Measurements from ENCODE around the gene CALML4.

DNA sequence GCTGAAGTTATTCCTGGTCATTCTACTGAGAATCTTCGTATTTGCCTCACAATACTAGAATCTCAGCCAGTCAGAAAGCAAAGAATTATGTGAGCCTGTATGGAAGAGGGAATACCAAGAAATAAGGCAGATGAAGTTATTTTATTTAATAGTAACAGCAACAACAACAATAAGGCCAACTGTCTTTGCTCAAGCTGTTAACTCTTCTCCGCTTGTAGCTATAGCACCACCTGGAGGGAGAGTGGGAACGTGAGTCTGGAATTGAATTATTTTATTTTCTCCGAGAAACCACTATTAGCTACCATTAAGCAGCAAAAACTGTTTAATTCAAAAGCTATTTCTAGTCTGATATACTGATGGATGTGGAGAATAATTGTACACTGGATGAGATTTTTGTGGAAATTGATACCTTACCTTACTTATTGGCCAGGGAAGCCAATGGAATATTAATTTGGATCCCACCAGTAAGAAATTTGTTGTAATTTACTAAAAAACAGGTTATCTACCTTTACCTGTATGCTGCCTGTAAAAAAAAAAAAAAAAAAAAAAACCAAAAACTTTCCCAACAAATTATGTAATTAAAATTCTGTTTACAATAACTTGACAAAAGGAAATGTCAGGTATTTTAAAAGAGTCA, 50.1 kb downstream of the CALML4 start:
- TF ChIP-seq, protein P1, sequence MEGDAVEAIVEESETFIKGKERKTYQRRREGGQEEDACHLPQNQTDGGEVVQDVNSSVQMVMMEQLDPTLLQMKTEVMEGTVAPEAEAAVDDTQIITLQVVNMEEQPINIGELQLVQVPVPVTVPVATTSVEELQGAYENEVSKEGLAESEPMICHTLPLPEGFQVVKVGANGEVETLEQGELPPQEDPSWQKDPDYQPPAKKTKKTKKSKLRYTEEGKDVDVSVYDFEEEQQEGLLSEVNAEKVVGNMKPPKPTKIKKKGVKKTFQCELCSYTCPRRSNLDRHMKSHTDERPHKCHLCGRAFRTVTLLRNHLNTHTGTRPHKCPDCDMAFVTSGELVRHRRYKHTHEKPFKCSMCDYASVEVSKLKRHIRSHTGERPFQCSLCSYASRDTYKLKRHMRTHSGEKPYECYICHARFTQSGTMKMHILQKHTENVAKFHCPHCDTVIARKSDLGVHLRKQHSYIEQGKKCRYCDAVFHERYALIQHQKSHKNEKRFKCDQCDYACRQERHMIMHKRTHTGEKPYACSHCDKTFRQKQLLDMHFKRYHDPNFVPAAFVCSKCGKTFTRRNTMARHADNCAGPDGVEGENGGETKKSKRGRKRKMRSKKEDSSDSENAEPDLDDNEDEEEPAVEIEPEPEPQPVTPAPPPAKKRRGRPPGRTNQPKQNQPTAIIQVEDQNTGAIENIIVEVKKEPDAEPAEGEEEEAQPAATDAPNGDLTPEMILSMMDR (IDR thresholded peaks at IDR 0.05; ENCODE audit: low read depth, low read length, missing input control) = peak; percentile 83
- TF ChIP-seq, protein P2, sequence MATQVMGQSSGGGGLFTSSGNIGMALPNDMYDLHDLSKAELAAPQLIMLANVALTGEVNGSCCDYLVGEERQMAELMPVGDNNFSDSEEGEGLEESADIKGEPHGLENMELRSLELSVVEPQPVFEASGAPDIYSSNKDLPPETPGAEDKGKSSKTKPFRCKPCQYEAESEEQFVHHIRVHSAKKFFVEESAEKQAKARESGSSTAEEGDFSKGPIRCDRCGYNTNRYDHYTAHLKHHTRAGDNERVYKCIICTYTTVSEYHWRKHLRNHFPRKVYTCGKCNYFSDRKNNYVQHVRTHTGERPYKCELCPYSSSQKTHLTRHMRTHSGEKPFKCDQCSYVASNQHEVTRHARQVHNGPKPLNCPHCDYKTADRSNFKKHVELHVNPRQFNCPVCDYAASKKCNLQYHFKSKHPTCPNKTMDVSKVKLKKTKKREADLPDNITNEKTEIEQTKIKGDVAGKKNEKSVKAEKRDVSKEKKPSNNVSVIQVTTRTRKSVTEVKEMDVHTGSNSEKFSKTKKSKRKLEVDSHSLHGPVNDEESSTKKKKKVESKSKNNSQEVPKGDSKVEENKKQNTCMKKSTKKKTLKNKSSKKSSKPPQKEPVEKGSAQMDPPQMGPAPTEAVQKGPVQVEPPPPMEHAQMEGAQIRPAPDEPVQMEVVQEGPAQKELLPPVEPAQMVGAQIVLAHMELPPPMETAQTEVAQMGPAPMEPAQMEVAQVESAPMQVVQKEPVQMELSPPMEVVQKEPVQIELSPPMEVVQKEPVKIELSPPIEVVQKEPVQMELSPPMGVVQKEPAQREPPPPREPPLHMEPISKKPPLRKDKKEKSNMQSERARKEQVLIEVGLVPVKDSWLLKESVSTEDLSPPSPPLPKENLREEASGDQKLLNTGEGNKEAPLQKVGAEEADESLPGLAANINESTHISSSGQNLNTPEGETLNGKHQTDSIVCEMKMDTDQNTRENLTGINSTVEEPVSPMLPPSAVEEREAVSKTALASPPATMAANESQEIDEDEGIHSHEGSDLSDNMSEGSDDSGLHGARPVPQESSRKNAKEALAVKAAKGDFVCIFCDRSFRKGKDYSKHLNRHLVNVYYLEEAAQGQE (IDR thresholded peaks at IDR 0.05) = no peak
- TF ChIP-seq TAF1 (conservative IDR thresholded peaks at IDR 0.05) (no peak), GABPA (IDR thresholded peaks at IDR 0.05 in 1 of 2, conservative IDR thresholded peaks at IDR 0.05 in 1 of 2) (no peak), HNF4A (conservative IDR thresholded peaks at IDR 0.05) (no peak), JUND (IDR thresholded peaks at IDR 0.05) (no peak), RAD21 (IDR thresholded peaks at IDR 0.05) (peak; percentile 97 to 98), YY1 (IDR thresholded peaks at IDR 0.05) (no peak)
- TF ChIP-seq, protein P3, sequence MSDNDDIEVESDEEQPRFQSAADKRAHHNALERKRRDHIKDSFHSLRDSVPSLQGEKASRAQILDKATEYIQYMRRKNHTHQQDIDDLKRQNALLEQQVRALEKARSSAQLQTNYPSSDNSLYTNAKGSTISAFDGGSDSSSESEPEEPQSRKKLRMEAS (IDR thresholded peaks at IDR 0.05) = no peak
- TF ChIP-seq, protein P4, sequence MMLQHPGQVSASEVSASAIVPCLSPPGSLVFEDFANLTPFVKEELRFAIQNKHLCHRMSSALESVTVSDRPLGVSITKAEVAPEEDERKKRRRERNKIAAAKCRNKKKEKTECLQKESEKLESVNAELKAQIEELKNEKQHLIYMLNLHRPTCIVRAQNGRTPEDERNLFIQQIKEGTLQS (IDR thresholded peaks at IDR 0.05) = no peak

Data from liver (tissue), 3 donors.